GM23338 (cell line): ENCODE data around the gene RPH3AL.

Experiments used
- CTCF ChIP-seq, 2 experiments: fragments of 200-600 bp in 1 of 2; sonication (generic) in 1 of 2; conservative IDR thresholded peaks; 2 replicates each; pipeline versions ENCODE4 v1.5.1 to v1.6.1; 2016 to 2017; ENCODE audit warnings: antibody characterized with exemption in 2 of 2, low read depth in 2 of 2, mild to moderate bottlenecking in 2 of 2, moderate library complexity in 1 of 2
- EZH2 ChIP-seq: fragments of 200-600 bp; sonication (generic); IDR thresholded peaks from one replicate; pipeline ENCODE4 v1.8.0; 2017; ENCODE audit warnings: antibody characterized with exemption, mild to moderate bottlenecking, low read depth; ENCODE audit not compliant: unreplicated experiment
- EZH2phosphoT487 ChIP-seq: fragments of 200-600 bp; sonication (generic); IDR thresholded peaks from one replicate; pipeline ENCODE4 v1.8.1; 2018; ENCODE audit warnings: antibody characterized with exemption; ENCODE audit not compliant: unreplicated experiment
- REST ChIP-seq: IDR thresholded peaks from one replicate; pipeline ENCODE4 v1.6.1; 2018; ENCODE audit warnings: antibody characterized with exemption; ENCODE audit not compliant: unreplicated experiment

GRCh38 chr17:289409-289808 lies 63.2 kb downstream of the RPH3AL start:
- TF ChIP-seq EZH2phosphoT487 (no peak), EZH2 (no peak), CTCF (conservative IDR thresholded peaks at IDR 0.05; ENCODE audit: low read depth in 2 of 2) (no peak), REST (no peak)
